HepG2 (cell line): ENCODE data around the gene AHNAK. TPM values are rescaled to one million over a fixed set of nuclear protein-coding genes. Genes with fewer than 3 reads are reported as not detected.
A peak's percentile ranks its signal among the peaks of the same experiment; 100 is the strongest.

Experiments used
- ATAC-seq: fragments of 200-7000 bp; cut with Tn5 transposase; 3 replicates; pipeline ENCODE4 v1.9.1; 2020; ENCODE audit warnings: mild to moderate bottlenecking, moderate library complexity
- BruUV-seq: library from RNA; stranded (reverse); fragments of 400-500 nt; replicated peaks from 2 replicates; lab custom pipeline; 2021; lab: Mats Ljungman, UMichigan
- CTCF ChIA-PET: fragments of 300-600 bp; formaldehyde crosslinking; extraction: SDS; loops from one replicate; lab custom pipeline; 2021; ENCODE audit warnings: low total read pairs, inconsistent platforms, low intra/inter-chr PET ratio; lab: Yijun Ruan, JAX
- POLR2A ChIA-PET: fragments of 350-600 bp; sonication (Branson Sonifier 250); formaldehyde crosslinking; loops from one replicate; lab custom pipeline; 2020; ENCODE audit warnings: antibody characterized with exemption, inconsistent platforms; lab: Yijun Ruan, JAX
- DNase-seq: peaks from one replicate; pipeline ENCODE4 v3.0.0-alpha.2; 2015; ENCODE audit warnings: low spot score
- FAIRE-seq: peaks from 3 replicates; lab custom pipeline; 2011; peaks lifted over from hg19 to GRCh38; lab: Jason Lieb, UNC
- H2AFZ ChIP-seq: one replicate; pipeline ENCODE4 v1.6.1; 2011; ENCODE audit warnings: low read length, inconsistent platforms
- H3K27ac ChIP-seq: fragments of 300-600 bp; 3 replicates; pipeline ENCODE4 v1.8.0; 2011; ENCODE audit warnings: mixed run types, mild to moderate bottlenecking, mixed read lengths, low read length, inconsistent platforms; ENCODE audit not compliant: insufficient read depth; ENCODE audit errors: extremely low read length
- H3K27me3 ChIP-seq, 2 experiments: fragments of 200-600 bp in 1 of 2; 2 replicates in 1 of 2; 3 replicates in 1 of 2; pipeline versions ENCODE4 v1.6.0 to v1.8.0; 2011; ENCODE audit warnings: low read length in 2 of 2, mild to moderate bottlenecking in 2 of 2, moderate library complexity in 2 of 2, inconsistent platforms in 1 of 2; ENCODE audit not compliant: insufficient read depth in 2 of 2, control insufficient read depth in 1 of 2
- H3K36me3 ChIP-seq, 2 experiments: fragments of 200-600 bp in 1 of 2; replicated peaks in 1 of 2; 2 replicates in 1 of 2; 3 replicates in 1 of 2; pipeline versions ENCODE4 v1.5.1 to v1.8.0; 2011; ENCODE audit warnings: low read length in 2 of 2, inconsistent platforms in 1 of 2; ENCODE audit not compliant: insufficient read depth in 2 of 2, control insufficient read depth in 1 of 2
- H3K4me1 ChIP-seq: 2 replicates; pipeline ENCODE4 v1.5.1; 2012; ENCODE audit warnings: low read length, inconsistent platforms; ENCODE audit not compliant: insufficient read depth
- H3K4me2 ChIP-seq: 2 replicates; pipeline ENCODE4 v1.6.0; 2011; ENCODE audit warnings: low read depth, low read length, inconsistent platforms
- H3K4me3 ChIP-seq, 3 experiments: fragments of 200-600 bp in 1 of 3; sonication (generic), shearing (Covaris generic) in 1 of 3; replicated peaks in 1 of 3; 2 replicates each; pipeline ENCODE4 v1.5.1; 2011 to 2016; ENCODE audit warnings: low read length in 3 of 3, inconsistent platforms in 2 of 3, low read depth in 2 of 3, mild to moderate bottlenecking in 2 of 3, control low read depth in 1 of 3, mixed read lengths in 1 of 3; ENCODE audit not compliant: insufficient read depth in 1 of 3
- H3K79me2 ChIP-seq: one replicate; pipeline ENCODE4 v1.6.1; 2011; ENCODE audit warnings: low read length, inconsistent platforms; ENCODE audit not compliant: insufficient read depth
- H3K9ac ChIP-seq: 2 replicates; pipeline ENCODE4 v1.6.0; 2011; ENCODE audit warnings: mild to moderate bottlenecking, low read depth, low read length, inconsistent platforms; ENCODE audit not compliant: insufficient read depth
- H3K9me3 ChIP-seq: 2 replicates; pipeline ENCODE4 v1.5.1; 2012; ENCODE audit warnings: mild to moderate bottlenecking, low read length
- H4K20me1 ChIP-seq: 2 replicates; pipeline ENCODE4 v1.6.0; 2011; ENCODE audit warnings: inconsistent platforms, mild to moderate bottlenecking, low read length, moderate library complexity; ENCODE audit not compliant: insufficient read depth
- AGO2 ChIP-seq: fragments of 200-400 bp; formaldehyde crosslinking; optimal IDR thresholded peaks from 2 replicates; pipeline ENCODE3; 2017; ENCODE audit warnings: mild to moderate bottlenecking, low read depth, low read length, moderate library complexity
- ASH2L ChIP-seq: fragments of 300-600, 200-600 bp; sonication (generic); IDR thresholded peaks from 2 replicates; pipeline ENCODE4 v1.7.0; 2017; ENCODE audit warnings: low read depth, mild to moderate bottlenecking, moderate library complexity, mixed read lengths, low read length; ENCODE audit not compliant: insufficient read length
- ERF ChIP-seq: IDR thresholded peaks from 2 replicates; pipeline ENCODE4 v1.6.1; 2018; ENCODE audit warnings: missing biosample characterization, missing genetic modification reagents
- GATAD2A ChIP-seq: IDR thresholded peaks from 2 replicates; pipeline ENCODE4 v1.6.1; 2016
- MAFF ChIP-seq: IDR thresholded peaks from 2 replicates; pipeline ENCODE4 v1.6.1; 2011; ENCODE audit warnings: low read depth, low read length, improper control_type of control experiment
- MAFK ChIP-seq, 2 experiments: IDR thresholded peaks in 1 of 2; conservative IDR thresholded peaks in 1 of 2; 2 replicates each; pipeline ENCODE4 v1.6.1; 2011; ENCODE audit warnings: improper control_type of control experiment in 2 of 2, low read length in 2 of 2
- NFE2 ChIP-seq: sonication (generic); formaldehyde crosslinking; IDR thresholded peaks from 2 replicates; pipeline ENCODE4 v1.4.0; 2020; ENCODE audit warnings: missing genetic modification reagents
- NFE2L2 ChIP-seq: fragments of 150-350 bp; IDR thresholded peaks from 2 replicates; pipeline ENCODE4 v1.6.1; 2014; ENCODE audit warnings: low read length
- SIN3B ChIP-seq: fragments of 150-350 bp; IDR thresholded peaks from 2 replicates; pipeline ENCODE4 v1.6.1; 2014; ENCODE audit warnings: low read length
- ZC3H13 ChIP-seq: sonication (generic); formaldehyde crosslinking; IDR thresholded peaks from 2 replicates; pipeline ENCODE4 v1.8.1; 2023; ENCODE audit warnings: mild to moderate bottlenecking, missing genetic modification reagents, moderate library complexity
- ZEB1 ChIP-seq: IDR thresholded peaks from 2 replicates; pipeline ENCODE4 v1.6.1; 2012; ENCODE audit warnings: mild to moderate bottlenecking, low read depth, inconsistent platforms; ENCODE audit not compliant: insufficient replicate concordance
- ZFX ChIP-seq: sonication (generic); formaldehyde crosslinking; IDR thresholded peaks from 2 replicates; pipeline ENCODE4 v1.4.0; 2020; ENCODE audit warnings: mild to moderate bottlenecking, low read depth, missing genetic modification reagents, moderate library complexity
- ZNF780A ChIP-seq: sonication (generic); formaldehyde crosslinking; IDR thresholded peaks from 2 replicates; pipeline ENCODE4 v1.8.0; 2022; ENCODE audit warnings: mild to moderate bottlenecking, missing genetic modification reagents, moderate library complexity
- WGBS: methylation state at CpG from one replicate; pipeline ENCODE4 v1.1.6; 2017; ENCODE audit warnings: low lambda C conversion rate; 5-methylcytosine and 5-hydroxymethylcytosine counted together
- in situ Hi-C: cut with HindIII; loops from 2 replicates; pipeline ENCODE4 v1.10.0; 2017; ENCODE audit warnings: low pct_unique_long_range_greater_than_20kb; ENCODE audit not compliant: extremely low pct_ligation_motif_present
- intact Hi-C: fragments of 100-400 bp; cut with micrococcal nuclease; formaldehyde crosslinking; loops from one replicate; pipeline ENCODE4 v1.10.0; 2022; ENCODE audit not compliant: unreplicated experiment
- polyA plus RNA-seq, 8 experiments: library from polyadenylated mRNA; depleted of rRNA in 3 of 8; stranded (reverse) in 7 of 8; unstranded in 1 of 8; fragments of >200 nt; fragmentation: Illumina TruSeq in 4 of 8; extraction: Trizol in 4 of 8; gene quantifications; 2 replicates each; pipeline versions ENCODE4 v1.2.1 to v1.2.3, GENCODE V29; 2011 to 2016; ENCODE audit warnings: low read depth in 4 of 8, missing spikeins in 1 of 8, mixed read lengths in 1 of 8; ENCODE audit not compliant: insufficient read depth in 1 of 8
- total RNA-seq, 5 experiments: library from RNA; depleted of rRNA; stranded (reverse); fragments of >200 nt; fragmentation: Illumina TruSeq; extraction: Trizol; gene quantifications; 2 replicates each; pipeline ENCODE4 v1.2.3, GENCODE V29; 2016; ENCODE audit warnings: low read depth in 1 of 5
- TF ChIP-seq, protein P1 (sequence below): sonication (generic); formaldehyde crosslinking; IDR thresholded peaks from 2 replicates; pipeline ENCODE4 v1.8.0; 2022; ENCODE audit warnings: missing genetic modification reagents, mild to moderate bottlenecking, borderline replicate concordance

The AHNAK gene
- total and polyA plus RNA-seq, 2 of the 13 experiments (the other 11 are each of a cell fraction or from before 2014, with no cell fraction given) = 23.4 to 25.0 TPM

DNA sequence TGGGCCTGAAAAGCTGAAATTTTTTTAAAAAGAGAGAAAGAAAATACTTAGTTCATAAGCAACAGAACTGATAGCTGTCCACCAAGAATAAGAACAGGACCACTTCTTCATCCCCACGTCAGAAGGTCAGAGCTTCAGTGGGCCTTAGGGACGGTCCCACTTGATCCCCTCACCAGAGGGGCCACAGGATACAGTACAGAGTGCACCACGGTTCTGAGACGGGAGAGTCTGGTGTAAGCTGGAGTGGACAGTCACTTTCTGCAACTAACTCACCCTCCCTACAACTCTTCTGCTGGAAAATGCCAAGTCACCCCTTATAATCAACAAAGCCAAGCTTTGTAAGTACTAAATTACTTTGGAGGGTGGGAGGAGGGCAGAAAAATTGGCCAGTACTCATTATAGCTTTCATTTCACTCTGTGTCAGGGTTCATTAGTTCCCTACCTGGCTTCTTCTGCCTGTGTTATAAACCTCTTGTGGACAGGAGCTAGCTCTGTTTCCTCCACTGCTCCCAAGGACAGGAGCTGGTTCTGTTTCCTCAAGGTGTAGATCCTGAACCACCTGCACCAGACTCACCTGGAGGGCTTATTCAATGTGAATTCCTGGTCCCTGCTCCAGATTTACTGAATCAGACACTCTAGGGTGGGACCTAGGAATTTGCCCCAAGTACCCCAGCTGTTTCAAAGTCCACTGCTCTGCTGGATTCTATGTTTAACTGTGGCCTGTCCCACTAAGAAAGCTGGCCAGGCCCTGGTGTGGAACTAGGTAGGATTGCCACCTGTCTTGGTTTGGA, 88.2 kb downstream of the AHNAK start (continued):
- TF ChIP-seq ZNF780A (CRISPR knock-in tag) (no peak), MAFF (0 out of 2 replicates have a peak, but pooled peaks have one; percentile 23), ERF (CRISPR knock-in tag) (0 out of 2 replicates have a peak, but pooled peaks have one; percentile 15), MAFK (conservative IDR thresholded peaks at IDR 0.05 in 1 of 2, IDR thresholded peaks at IDR 0.05 in 1 of 2; ENCODE audit: low read length in 2 of 2) (peak in 1 of 2 experiments; percentile 14; a peak in 1 of 4 replicates), SIN3B (no peak), GATAD2A (CRISPR knock-in tag) (0 out of 2 replicates have a peak, but pooled peaks have one; percentile 27), ZEB1 (peak; percentile 39), NFE2 (peak; percentile 66; the same call in 1 of the 2 replicates), ZFX (CRISPR knock-in tag) (0 out of 2 replicates have a peak, but pooled peaks have one; percentile 20), NFE2L2 (peak; percentile 80)

DNA sequence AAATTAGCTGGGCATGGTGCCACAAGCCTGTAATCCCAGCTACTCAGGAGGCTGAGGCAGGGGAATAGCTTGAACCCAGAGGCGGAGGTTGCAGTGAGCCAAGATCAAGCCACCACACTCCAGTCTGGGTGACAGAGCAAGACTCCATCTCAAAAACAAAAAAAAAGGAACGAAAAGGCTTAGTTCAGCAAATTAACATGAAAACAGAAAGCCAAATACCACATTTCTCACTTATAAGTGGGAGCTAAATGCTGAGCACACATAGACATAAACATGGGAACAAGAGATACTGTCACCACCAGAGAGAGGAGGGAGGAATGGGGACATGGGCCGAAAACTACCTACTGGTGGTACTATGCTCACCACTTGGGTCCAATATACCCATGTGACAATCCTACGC, 89.1 kb downstream of the AHNAK start:
- in situ Hi-C loops = no loop called here
- no peak for FAIRE-seq

More for the DNA sequence above, 89.1 kb downstream of the AHNAK start:
- Histone ChIP-seq H2AFZ (no peak overlapping the region), H3K79me2 (no peaks in the 10 kb centered on the region), H3K9ac (no peak overlapping the region), H4K20me1 (no peaks in the 10 kb centered on the region), H3K4me2 (no peak overlapping the region)
- POLR2A ChIA-PET = interaction anchor here (1.1 to 1.9 kb wide), 4 partner anchors 8 to 134 kb away, joined by 3 to 9 read pairs (median 6); partner anchors contain the start of gene TUT1
- no peak for DNase-seq
- ATAC-seq = no peak
- intact Hi-C loops = no loop called here
- no TSS peak for BruUV-seq
- TF ChIP-seq, protein P1, sequence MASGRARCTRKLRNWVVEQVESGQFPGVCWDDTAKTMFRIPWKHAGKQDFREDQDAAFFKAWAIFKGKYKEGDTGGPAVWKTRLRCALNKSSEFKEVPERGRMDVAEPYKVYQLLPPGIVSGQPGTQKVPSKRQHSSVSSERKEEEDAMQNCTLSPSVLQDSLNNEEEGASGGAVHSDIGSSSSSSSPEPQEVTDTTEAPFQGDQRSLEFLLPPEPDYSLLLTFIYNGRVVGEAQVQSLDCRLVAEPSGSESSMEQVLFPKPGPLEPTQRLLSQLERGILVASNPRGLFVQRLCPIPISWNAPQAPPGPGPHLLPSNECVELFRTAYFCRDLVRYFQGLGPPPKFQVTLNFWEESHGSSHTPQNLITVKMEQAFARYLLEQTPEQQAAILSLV (CRISPR knock-in tag) = no peak
- TF ChIP-seq ZC3H13 (CRISPR knock-in tag) = no peak
- TF ChIP-seq AGO2 = no peak
- no peak for TF ChIP-seq ASH2L
- peak in 1 of 2 experiments; percentile 53; a peak in 1 of 4 replicates for TF ChIP-seq MAFK (conservative IDR thresholded peaks at IDR 0.05 in 1 of 2, IDR thresholded peaks at IDR 0.05 in 1 of 2; ENCODE audit: low read length in 2 of 2)
- TF ChIP-seq, all 625 proteins: peak for 1
- Histone ChIP-seq H3K36me3 (no peaks in the 10 kb centered on the region), H3K27me3 (no peaks in the 10 kb centered on the region), H3K27ac (no peak overlapping the region), H3K4me3 (no peak overlapping the region), H3K9me3 (no peaks in the 10 kb centered on the region), H3K4me1 (peaks cover 54% of the 10 kb centered on the region)
- WGBS = 71% methylated on average over 4 of the region's 4 CpGs
- CTCF ChIA-PET = no interaction called here
